Vagina (tissue), 2 donors: ENCODE measurements around the gene NECTIN2. TPM values are rescaled to one million over a fixed set of nuclear protein-coding genes. Genes with fewer than 3 reads are reported as not detected.
A peak's percentile ranks its signal among the peaks of the same experiment; 100 is the strongest.
"Not testable (repeated sequence)": the region's sequence is repeated elsewhere in the genome, so short reads cannot be mapped to it uniquely, and the experiment has no call there.

ENCODE experiments used
- DNase-seq, 2 donors: peaks; one replicate each; pipeline ENCODE4 v3.0.0-alpha.2; 2017; ENCODE audit errors: extremely low spot score in 2 of 2
- H3K27ac ChIP-seq: fragments of 200-600 bp; sonication (generic); one replicate; pipeline ENCODE4 v1.5.1; 2019
- H3K27me3 ChIP-seq: fragments of 200-600 bp; sonication (generic); one replicate; pipeline ENCODE4 v1.5.1; 2019
- H3K36me3 ChIP-seq, 2 donors: fragments of 200-600 bp; sonication (generic); one replicate each; pipeline ENCODE4 v1.5.1; 2017 to 2019
- H3K4me1 ChIP-seq: fragments of 200-600 bp; sonication (generic); one replicate; pipeline ENCODE4 v1.5.1; 2019
- H3K4me3 ChIP-seq, 2 donors: fragments of 200-600 bp; sonication (generic); 1 replicate in 1 of 2; 2 replicates in 1 of 2; pipeline ENCODE4 v1.5.1; 2016 to 2019
- H3K9me3 ChIP-seq: fragments of 200-600 bp; sonication (generic); one replicate; pipeline ENCODE4 v1.5.1; 2019
- CTCF ChIP-seq, 3 experiments: fragments of 450-650 bp in 2 of 3; fragments of 200-600 bp in 1 of 3; sonication (generic) in 1 of 3; IDR thresholded peaks; one replicate each; pipeline ENCODE4 v1.5.1; 2017 to 2019; ENCODE audit warnings: antibody characterized with exemption in 3 of 3, mild to moderate bottlenecking in 2 of 3, moderate library complexity in 2 of 3
- POLR2A ChIP-seq, 2 donors: fragments of 450-650 bp; IDR thresholded peaks; one replicate each; pipeline ENCODE4 v1.6.1; 2017; ENCODE audit warnings: antibody characterized with exemption in 2 of 2, mild to moderate bottlenecking in 2 of 2, moderate library complexity in 2 of 2
- POLR2AphosphoS5 ChIP-seq, 2 donors: sonication (generic); formaldehyde crosslinking; IDR thresholded peaks; one replicate each; pipeline ENCODE4 v1.9.0; 2017; ENCODE audit warnings: antibody characterized with exemption in 2 of 2, mild to moderate bottlenecking in 2 of 2, low read depth in 1 of 2; ENCODE audit not compliant: insufficient read depth in 1 of 2
- intact Hi-C: fragments of 100-400 bp; cut with DNase I; formaldehyde crosslinking; loops from one replicate; pipeline ENCODE4 v1.15.1; 2023
- total RNA-seq: library from RNA; depleted of rRNA; stranded (reverse); fragments of >200 nt; gene quantifications from one replicate; pipeline ENCODE4 v1.2.3, GENCODE V29; 2016

Gene NECTIN2
- total RNA-seq, 1 donor from 2014 or later: 72.9 TPM

GRCh38 chr19:44914433-44915206 is 68.5 kb downstream of the NECTIN2 start, which contains the start of gene APOC1:
Gene APOC1, plus strand, starts transcription at chr19:44914608. Its CDS starts 284 bp downstream, at chr19:44914892.
- peak in 1 of 2 donors; percentile 43 for TF ChIP-seq POLR2AphosphoS5 (IDR thresholded peaks at IDR 0.05; ENCODE audit: insufficient read depth in 1 of 2, low read depth in 1 of 2)
- H3K36me3 ChIP-seq, H3K27me3 ChIP-seq, H3K9me3 ChIP-seq, DNase-seq, intact Hi-C loops: not testable (repeated sequence)
- H3K27ac ChIP-seq: peak within 1 kb of the TSS; percentile 66
- peaks cover 28% of the 10 kb centered on the region for H3K4me1 ChIP-seq
- H3K4me3 ChIP-seq: peak within 1 kb of the TSS; percentile 38 to 44

- no peak for DNase-seq
- Histone ChIP-seq H3K4me1 (peaks cover 28% of the 10 kb centered on the region), H3K27me3 (no peaks in the 10 kb centered on the region), H3K4me3 (no peak overlapping the region), H3K36me3 (no peaks in the 10 kb centered on the region), H3K9me3 (no peaks in the 10 kb centered on the region), H3K27ac (peak overlapping the region; percentile 71)
- intact Hi-C loops: no loop called here
- TF ChIP-seq CTCF (IDR thresholded peaks at IDR 0.05) (no peak), POLR2A (IDR thresholded peaks at IDR 0.05) (no peak), POLR2AphosphoS5 (IDR thresholded peaks at IDR 0.05; ENCODE audit: insufficient read depth in 1 of 2, low read depth in 1 of 2) (no peak)
Observed at GRCh38 chr19:44924243-44924725, 78.2 kb downstream of the NECTIN2 start.

- Histone ChIP-seq H3K9me3 (no peaks in the 10 kb centered on the region), H3K27me3 (no peaks in the 10 kb centered on the region), H3K4me3 (no peak overlapping the region), H3K36me3 (no peaks in the 10 kb centered on the region), H3K4me1 (peaks cover 28% of the 10 kb centered on the region), H3K27ac (peak overlapping the region; percentile 71)
- intact Hi-C loops: no loop called here
- TF ChIP-seq POLR2AphosphoS5 (IDR thresholded peaks at IDR 0.05; ENCODE audit: insufficient read depth in 1 of 2, low read depth in 1 of 2): peak in 1 of 2 donors; percentile 79
- TF ChIP-seq POLR2A (IDR thresholded peaks at IDR 0.05): no peak
- TF ChIP-seq CTCF (IDR thresholded peaks at IDR 0.05): no peak
- no peak for DNase-seq
Observed at GRCh38 chr19:44925114-44925891, 79.2 kb downstream of the NECTIN2 start.

GRCh38 chr19:44926245-44927077 is 80.4 kb downstream of the NECTIN2 start:
- peak overlapping the region; percentile 71 for H3K27ac ChIP-seq
- H3K9me3 ChIP-seq, H3K36me3 ChIP-seq, intact Hi-C loops, DNase-seq, H3K27me3 ChIP-seq: not testable (repeated sequence)
- H3K4me1 ChIP-seq: peaks cover 28% of the 10 kb centered on the region
- peak overlapping the region in 1 of 2 donors; percentile 36 for H3K4me3 ChIP-seq

GRCh38 chr19:44927746-44928145 is 81.6 kb downstream of the NECTIN2 start:
- intact Hi-C loops: no loop called here
- Histone ChIP-seq H3K27ac (peak overlapping the region; percentile 71), H3K9me3 (no peaks in the 10 kb centered on the region), H3K4me1 (peaks cover 28% of the 10 kb centered on the region), H3K36me3 (no peaks in the 10 kb centered on the region), H3K4me3 (no peak overlapping the region), H3K27me3 (no peaks in the 10 kb centered on the region)
- DNase-seq: no peak
- TF ChIP-seq POLR2A (IDR thresholded peaks at IDR 0.05) (no peak), POLR2AphosphoS5 (IDR thresholded peaks at IDR 0.05; ENCODE audit: insufficient read depth in 1 of 2, low read depth in 1 of 2) (no peak), CTCF (IDR thresholded peaks at IDR 0.05) (no peak)
